ENCODE data around the gene NECTIN2. TPM values are rescaled to one million over a fixed set of nuclear protein-coding genes. Genes with fewer than 3 reads are reported as not detected.

Gene NECTIN2
- total RNA-seq, 4 donors from 2014 or later, result 56.2 to 78.2 (median 67.5) TPM

- TF ChIP-seq EP300 (IDR thresholded peaks at IDR 0.05) (no peak), POLR2AphosphoS5 (IDR thresholded peaks at IDR 0.05) (no peak), POLR2A (IDR thresholded peaks at IDR 0.05) (no peak), CTCF (IDR thresholded peaks at IDR 0.05) (no peak)
- Histone ChIP-seq H3K27me3 (no peaks in the 10 kb centered on the region), H3K4me1 (peaks cover 3% of the 10 kb centered on the region), H3K36me3 (peaks cover 31% of the 10 kb centered on the region), H3K9me3 (no peaks in the 10 kb centered on the region), H3K4me3 (no peak overlapping the region), H3K27ac (no peak overlapping the region)
- 79% methylated on average over 2 of the region's 2 CpGs for WGBS
- no peak for DNase-seq (ENCODE audit: low spot score in 2 of 2)
Measured at GRCh38 chr19:44816301-44816700, 29.8 kb upstream of the NECTIN2 start.

GRCh38 chr19:44817725-44818465 is 28.2 kb upstream of the NECTIN2 start:
- Histone ChIP-seq H3K4me3 (no peak overlapping the region), H3K9me3 (no peaks in the 10 kb centered on the region), H3K27me3 (no peaks in the 10 kb centered on the region), H3K27ac (no peak overlapping the region), H3K36me3 (peaks cover 31% of the 10 kb centered on the region), H3K4me1 (peaks cover 4% of the 10 kb centered on the region)
- WGBS, result 92% methylated on average over 6 of the region's 8 CpGs
- no peak for DNase-seq (ENCODE audit: low spot score in 2 of 2)
- no peak for TF ChIP-seq EP300 (IDR thresholded peaks at IDR 0.05)
- TF ChIP-seq POLR2A (IDR thresholded peaks at IDR 0.05), result no peak
- TF ChIP-seq POLR2AphosphoS5 (IDR thresholded peaks at IDR 0.05), result no peak
- TF ChIP-seq CTCF (IDR thresholded peaks at IDR 0.05), result no peak

- WGBS, result 90% methylated on average over 20 of the region's 20 CpGs
- no peaks in the 10 kb centered on the region for H3K9me3 ChIP-seq
- no peak overlapping the region for H3K4me3 ChIP-seq
Measured at GRCh38 chr19:44818466-44819031, 27.5 kb upstream of the NECTIN2 start.

GRCh38 chr19:44819246-44819832 is 26.8 kb upstream of the NECTIN2 start:
- 94% methylated on average over 28 of the region's 28 CpGs for WGBS

More at GRCh38 chr19:44818466-44819031, 27.5 kb upstream of the NECTIN2 start:
- H3K27me3 ChIP-seq, result no peaks in the 10 kb centered on the region
- peaks cover 4% of the 10 kb centered on the region for H3K4me1 ChIP-seq
- no peak for DNase-seq (ENCODE audit: low spot score in 2 of 2)
- H3K27ac ChIP-seq, result no peak overlapping the region
- TF ChIP-seq EP300 (IDR thresholded peaks at IDR 0.05) (no peak), CTCF (IDR thresholded peaks at IDR 0.05) (no peak)
- peaks cover 25% of the 10 kb centered on the region for H3K36me3 ChIP-seq

More at GRCh38 chr19:44819246-44819832, 26.8 kb upstream of the NECTIN2 start:
- no peak overlapping the region for H3K27ac ChIP-seq
- no peak overlapping the region for H3K4me3 ChIP-seq
- peaks cover 4% of the 10 kb centered on the region for H3K4me1 ChIP-seq
- peaks cover 17% of the 10 kb centered on the region for H3K36me3 ChIP-seq
- H3K9me3 ChIP-seq, result no peaks in the 10 kb centered on the region
- DNase-seq (ENCODE audit: low spot score in 2 of 2), result no peak
- no peaks in the 10 kb centered on the region for H3K27me3 ChIP-seq
- TF ChIP-seq CTCF (IDR thresholded peaks at IDR 0.05) (no peak), POLR2AphosphoS5 (IDR thresholded peaks at IDR 0.05) (no peak), EP300 (IDR thresholded peaks at IDR 0.05) (no peak), POLR2A (IDR thresholded peaks at IDR 0.05) (no peak)

Measured in suprapubic skin (tissue), 4 donors.